ENCODE measurements around the gene FAM163A. TPM values are rescaled to one million over a fixed set of nuclear protein-coding genes. Genes with fewer than 3 reads are reported as not detected.

The FAM163A gene
- total and polyA plus RNA-seq, 2 experiments from 2014 or later: 0.06 to 0.42 TPM

- Histone ChIP-seq H3K27me3 (no peaks in the 10 kb centered on the region), H3K4me1 (ENCODE audit: low read depth) (no peaks in the 10 kb centered on the region), H3K9me3 (ENCODE audit: low read depth) (no peaks in the 10 kb centered on the region), H3K27ac (no peak overlapping the region), H3K4me3 (no peak overlapping the region), H3K36me3 (no peaks in the 10 kb centered on the region)
- DNase-seq (ENCODE audit: low read depth in 1 of 2, low spot score in 1 of 2): no peak
- no peak for TF ChIP-seq CTCF (IDR thresholded peaks at IDR 0.05; ENCODE audit: low read depth, low read length)
These were observed 30.2 kb downstream of the FAM163A start for GRCh38 chr1:179773264-179773663.

- no peak overlapping the region for H3K4me3 ChIP-seq
- no peak for TF ChIP-seq CTCF (IDR thresholded peaks at IDR 0.05; ENCODE audit: low read depth, low read length)
- no peak for DNase-seq (ENCODE audit: low read depth in 1 of 2, low spot score in 1 of 2)
- H3K27ac ChIP-seq: no peak overlapping the region
- no peaks in the 10 kb centered on the region for H3K27me3 ChIP-seq
- H3K36me3 ChIP-seq: no peaks in the 10 kb centered on the region
- no peaks in the 10 kb centered on the region for H3K9me3 ChIP-seq (ENCODE audit: low read depth)
- H3K4me1 ChIP-seq (ENCODE audit: low read depth): no peaks in the 10 kb centered on the region
These were observed 30.9 kb downstream of the FAM163A start for GRCh38 chr1:179774000-179774399.

GRCh38 chr1:179774566-179774965, 31.5 kb downstream of the FAM163A start:
- Histone ChIP-seq H3K27me3 (no peaks in the 10 kb centered on the region), H3K36me3 (no peaks in the 10 kb centered on the region), H3K9me3 (ENCODE audit: low read depth) (no peaks in the 10 kb centered on the region), H3K4me3 (no peak overlapping the region), H3K27ac (no peak overlapping the region), H3K4me1 (ENCODE audit: low read depth) (no peaks in the 10 kb centered on the region)
- DNase-seq (ENCODE audit: low read depth in 1 of 2, low spot score in 1 of 2): no peak
- TF ChIP-seq CTCF (IDR thresholded peaks at IDR 0.05; ENCODE audit: low read depth, low read length): no peak

- Histone ChIP-seq H3K4me1 (ENCODE audit: low read depth) (no peaks in the 10 kb centered on the region), H3K36me3 (no peaks in the 10 kb centered on the region), H3K27ac (no peak overlapping the region), H3K4me3 (no peak overlapping the region), H3K27me3 (no peaks in the 10 kb centered on the region), H3K9me3 (ENCODE audit: low read depth) (no peaks in the 10 kb centered on the region)
- no peak for TF ChIP-seq CTCF (IDR thresholded peaks at IDR 0.05; ENCODE audit: low read depth, low read length)
- DNase-seq (ENCODE audit: low read depth in 1 of 2, low spot score in 1 of 2): no peak
These were observed 31.9 kb downstream of the FAM163A start for GRCh38 chr1:179775009-179775408.

GRCh38 chr1:179776831-179777230, 33.7 kb downstream of the FAM163A start:
- Histone ChIP-seq H3K36me3 (no peaks in the 10 kb centered on the region), H3K4me1 (ENCODE audit: low read depth) (no peaks in the 10 kb centered on the region), H3K4me3 (no peak overlapping the region), H3K27me3 (no peaks in the 10 kb centered on the region), H3K9me3 (ENCODE audit: low read depth) (no peaks in the 10 kb centered on the region), H3K27ac (no peak overlapping the region)
- DNase-seq (ENCODE audit: low read depth in 1 of 2, low spot score in 1 of 2): no peak
- no peak for TF ChIP-seq CTCF (IDR thresholded peaks at IDR 0.05; ENCODE audit: low read depth, low read length)

- Histone ChIP-seq H3K9me3 (ENCODE audit: low read depth) (no peaks in the 10 kb centered on the region), H3K27ac (no peak overlapping the region), H3K27me3 (no peaks in the 10 kb centered on the region), H3K4me3 (no peak overlapping the region), H3K4me1 (ENCODE audit: low read depth) (no peaks in the 10 kb centered on the region), H3K36me3 (no peaks in the 10 kb centered on the region)
- no peak for DNase-seq (ENCODE audit: low read depth in 1 of 2, low spot score in 1 of 2)
- no peak for TF ChIP-seq CTCF (IDR thresholded peaks at IDR 0.05; ENCODE audit: low read depth, low read length)
These were observed 34.6 kb downstream of the FAM163A start for GRCh38 chr1:179777731-179778130.

Data from cardiac muscle cell (in vitro differentiated cells and primary cell).